DLD1 (cell line): ENCODE results near the gene RDH14.

Experiments
- in situ Hi-C: cut with HindIII; loops from 2 replicates; pipeline ENCODE4 v1.10.0; 2017; ENCODE audit warnings: low sequenced_read_pairs

The RDH14 gene

DNA sequence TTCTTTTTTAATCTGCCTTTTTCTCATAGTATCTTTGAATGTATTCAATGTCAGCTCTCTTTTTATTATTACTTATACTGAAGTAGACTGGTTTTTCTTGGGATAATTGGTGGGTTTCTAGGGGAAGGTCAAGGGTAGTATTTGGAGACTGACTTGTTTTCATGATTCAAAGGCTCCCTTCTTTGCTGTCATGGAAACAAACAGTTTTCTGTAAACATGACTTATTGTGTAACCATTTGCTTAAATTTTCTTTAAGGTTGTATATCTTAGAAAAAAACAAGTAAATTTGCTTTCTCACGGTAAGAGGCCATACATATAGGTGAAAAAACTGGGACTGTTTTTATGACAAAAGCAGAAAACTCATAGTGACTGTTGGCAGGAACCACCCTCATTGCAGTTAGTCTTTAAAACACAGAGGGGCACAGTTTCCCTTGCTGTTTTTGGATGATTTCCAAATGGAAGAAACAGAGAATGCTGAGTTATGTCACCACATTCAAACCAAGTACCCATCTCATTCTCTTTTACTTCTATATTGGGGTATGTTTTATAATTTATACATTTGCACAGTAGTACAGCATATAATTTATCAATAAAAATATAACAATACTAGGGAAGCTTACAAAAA, 5.8 kb upstream of the RDH14 start:
- in situ Hi-C loops = no loop called here

- in situ Hi-C loops = no loop called here
Measured at GRCh38 chr2:18560797-18561085, 288 bp upstream of the RDH14 start.

DNA sequence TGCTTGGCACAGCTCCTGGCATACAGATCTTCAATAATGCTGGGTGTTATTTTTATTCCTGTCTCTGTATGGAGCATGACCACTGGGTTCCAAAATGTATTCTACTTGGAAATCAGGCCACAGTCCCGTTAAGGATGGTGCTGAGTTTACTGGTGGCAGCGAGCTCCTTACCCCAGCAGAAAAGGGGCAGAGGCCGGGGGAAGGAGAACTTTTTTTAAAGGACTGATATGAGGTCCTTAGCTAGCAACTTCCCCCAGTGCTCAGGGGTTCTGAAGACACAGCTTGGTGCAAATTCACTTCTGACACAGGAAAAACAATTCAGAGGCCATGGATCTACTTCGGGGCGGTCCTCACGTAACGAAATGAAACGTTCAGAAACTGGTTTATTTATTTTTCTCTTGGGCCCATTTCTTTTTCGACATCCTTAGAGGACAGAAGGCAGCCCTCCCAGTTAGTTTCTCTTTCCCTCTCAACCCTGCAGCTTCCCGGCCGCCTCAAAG, 872 bp downstream of the RDH14 start:
- in situ Hi-C loops = no loop called here

- in situ Hi-C loops = no loop called here
Measured at GRCh38 chr2:18558458-18558857, 2.0 kb downstream of the RDH14 start.

- in situ Hi-C loops = no loop called here
Measured at GRCh38 chr2:18557121-18557520, 3.3 kb downstream of the RDH14 start.

GRCh38 chr2:18552351-18553077, 7.9 kb downstream of the RDH14 start:
- in situ Hi-C loops = no loop called here

DNA sequence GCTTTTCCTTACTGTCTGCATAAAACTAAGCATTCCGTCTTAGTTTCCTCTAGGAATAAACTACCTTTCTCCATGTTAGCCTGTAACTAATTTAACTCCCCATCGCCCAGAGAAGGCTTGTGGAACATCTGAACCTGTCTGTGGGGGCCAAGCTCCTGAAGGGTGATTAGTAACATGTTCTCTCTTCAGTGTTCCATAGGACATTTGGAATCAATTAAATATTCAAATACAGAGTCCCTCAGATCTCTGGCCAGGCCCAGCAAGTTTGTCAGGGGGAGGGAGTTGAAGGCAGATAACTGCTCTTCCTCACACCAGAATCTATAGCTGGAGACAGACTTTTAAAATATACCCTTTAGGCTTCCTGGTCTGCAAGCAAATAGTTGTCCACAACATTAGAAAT, 8.8 kb downstream of the RDH14 start:
- in situ Hi-C loops = no loop called here

- in situ Hi-C loops = no loop called here
Measured at GRCh38 chr2:18551169-18551568, 9.3 kb downstream of the RDH14 start.

GRCh38 chr2:18550433-18550832, 10.0 kb downstream of the RDH14 start:
- in situ Hi-C loops = no loop called here

DNA sequence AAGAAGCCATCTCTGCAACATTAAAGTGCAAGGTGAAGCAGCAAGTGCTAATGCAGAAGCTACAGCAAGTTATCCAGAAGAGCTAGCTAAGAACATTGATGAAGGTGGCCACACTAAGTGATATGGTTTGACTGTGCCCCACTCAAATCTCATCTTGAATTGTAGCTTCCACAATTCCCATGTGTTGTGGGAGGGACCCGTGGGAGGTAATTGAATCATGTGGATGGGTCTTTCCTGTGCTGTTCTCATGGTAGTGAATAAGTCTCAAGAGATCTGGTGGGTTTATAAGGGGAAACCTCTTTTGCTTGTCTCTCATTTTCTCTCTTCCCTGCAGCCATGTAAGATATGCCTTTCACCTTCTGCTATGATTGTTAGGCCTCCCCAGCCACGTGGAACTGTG, 11.4 kb downstream of the RDH14 start:
- in situ Hi-C loops = no loop called here

- in situ Hi-C loops = no loop called here
Measured at GRCh38 chr2:18548621-18549020, 11.8 kb downstream of the RDH14 start.

DNA sequence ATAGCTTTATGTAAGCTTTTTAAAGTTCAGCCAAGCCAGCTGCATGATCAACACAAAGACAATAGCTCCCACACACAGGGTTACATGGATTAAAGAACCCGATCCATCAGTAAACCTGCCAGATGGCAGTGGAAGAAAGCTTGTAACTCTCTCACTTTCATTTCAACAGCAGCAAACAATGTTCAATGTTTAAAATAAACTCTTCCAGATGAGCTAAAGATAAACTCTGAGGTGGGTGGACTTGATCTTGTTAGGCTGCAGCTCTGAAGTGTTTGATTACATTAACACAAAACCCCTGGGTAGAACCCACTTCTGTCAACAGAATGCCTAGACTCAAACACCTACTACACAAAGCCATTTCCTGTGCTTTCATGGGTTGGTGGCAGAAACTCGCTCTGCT, 13.9 kb downstream of the RDH14 start:
- in situ Hi-C loops = no loop called here

GRCh38 chr2:18545384-18545783, 15.1 kb downstream of the RDH14 start:
- in situ Hi-C loops = no loop called here

DNA sequence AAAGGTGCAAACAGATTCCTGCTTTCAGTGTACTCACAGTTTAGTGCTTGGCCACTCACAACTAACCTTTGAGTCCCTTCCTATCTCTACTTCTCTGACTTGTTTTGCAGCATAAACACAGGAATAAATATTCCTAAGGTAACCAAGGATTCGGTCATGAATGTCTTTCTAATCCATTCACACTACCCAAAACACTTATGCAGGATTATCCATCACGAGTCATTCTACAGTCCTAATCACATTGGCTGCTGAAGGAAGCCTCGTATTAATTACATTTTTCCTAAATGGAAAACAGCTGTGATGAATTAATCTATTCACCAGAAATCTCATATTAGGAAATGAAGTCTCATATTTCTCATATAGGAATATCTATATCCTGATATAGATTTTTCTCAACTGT, 16.3 kb downstream of the RDH14 start:
- in situ Hi-C loops = no loop called here

DNA sequence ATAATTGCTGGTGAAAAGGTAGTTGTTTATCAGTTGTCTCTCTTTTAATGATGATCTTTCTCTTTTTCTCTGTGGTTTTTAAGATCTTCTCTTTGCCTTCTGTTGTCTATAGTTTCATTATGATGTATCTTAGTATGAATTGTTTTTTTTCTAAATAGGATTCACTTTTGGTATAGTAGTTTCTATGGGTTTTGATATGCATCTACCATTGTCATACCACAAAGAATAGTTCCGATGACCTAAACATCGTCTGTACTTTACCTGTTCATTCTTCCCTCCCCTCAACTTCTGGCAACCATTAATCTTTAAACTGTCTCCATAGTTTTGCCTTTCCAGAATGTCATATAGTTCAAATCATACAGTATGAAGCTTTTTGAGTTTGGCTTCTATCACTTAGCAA, 19.6 kb downstream of the RDH14 start:
- in situ Hi-C loops = no loop called here

DNA sequence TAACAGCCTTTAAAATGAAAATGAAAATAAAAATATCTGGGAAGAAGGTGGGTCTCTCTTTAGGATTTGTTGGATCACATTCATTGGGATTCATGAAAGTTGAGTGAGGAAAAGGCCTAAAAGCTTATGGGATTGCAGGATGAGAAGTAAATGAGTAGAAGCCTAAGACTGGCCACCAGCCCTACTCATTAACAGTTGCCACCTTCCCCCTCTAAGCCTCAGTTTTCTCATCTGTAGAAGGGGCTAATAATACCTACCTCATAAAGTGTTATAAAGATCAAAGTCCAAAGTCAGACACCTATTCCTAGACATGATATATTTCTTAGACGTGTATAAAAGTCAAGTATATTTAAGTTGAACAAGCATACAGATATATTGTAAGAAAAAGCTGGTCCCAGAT, 23.8 kb downstream of the RDH14 start:
- in situ Hi-C loops = no loop called here

GRCh38 chr2:18536100-18536499, 24.4 kb downstream of the RDH14 start:
- in situ Hi-C loops = no loop called here

DNA sequence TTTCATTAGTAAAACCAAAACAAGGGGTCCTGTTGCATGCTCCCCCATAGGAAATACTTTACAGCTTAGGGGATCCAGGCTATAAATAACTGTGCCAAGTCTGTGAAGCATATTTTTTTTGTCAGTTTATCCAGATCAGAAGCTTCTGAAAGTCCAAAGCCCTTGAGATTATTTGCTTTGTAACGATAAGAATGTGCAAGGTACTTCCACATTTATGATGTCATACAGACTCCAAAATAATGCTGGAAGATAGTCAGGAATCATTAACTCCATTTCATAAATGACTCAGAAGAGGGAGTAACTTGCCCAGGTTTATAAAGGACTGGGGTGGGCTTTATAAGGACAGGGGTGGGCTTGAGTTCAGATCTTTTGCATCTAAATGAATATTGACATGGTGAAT, 29.3 kb downstream of the RDH14 start:
- in situ Hi-C loops = no loop called here

GRCh38 chr2:18527822-18528221, 32.6 kb downstream of the RDH14 start:
- in situ Hi-C loops = no loop called here

DNA sequence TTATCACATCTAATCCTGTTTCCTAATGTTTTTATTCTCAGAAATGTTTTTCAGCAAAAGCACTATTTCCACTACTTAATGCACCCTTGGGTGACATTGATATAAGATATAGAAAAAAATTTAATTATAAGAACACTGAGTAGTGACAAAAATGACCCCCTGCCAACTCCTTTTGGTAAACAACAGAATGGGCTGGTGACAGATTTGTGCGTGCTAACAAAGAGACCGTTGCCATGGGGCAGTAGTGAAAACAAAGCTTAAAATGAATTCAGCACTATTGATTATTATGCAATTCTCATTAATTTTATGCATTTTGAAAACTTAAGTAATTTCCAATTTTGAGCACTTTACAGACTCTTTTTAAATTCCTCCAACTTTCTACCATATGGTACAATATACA, 33.1 kb downstream of the RDH14 start:
- in situ Hi-C loops = no loop called here

- in situ Hi-C loops = no loop called here
Measured at GRCh38 chr2:18526429-18526828, 34.0 kb downstream of the RDH14 start.

GRCh38 chr2:18525852-18526251, 34.6 kb downstream of the RDH14 start:
- in situ Hi-C loops = no loop called here

DNA sequence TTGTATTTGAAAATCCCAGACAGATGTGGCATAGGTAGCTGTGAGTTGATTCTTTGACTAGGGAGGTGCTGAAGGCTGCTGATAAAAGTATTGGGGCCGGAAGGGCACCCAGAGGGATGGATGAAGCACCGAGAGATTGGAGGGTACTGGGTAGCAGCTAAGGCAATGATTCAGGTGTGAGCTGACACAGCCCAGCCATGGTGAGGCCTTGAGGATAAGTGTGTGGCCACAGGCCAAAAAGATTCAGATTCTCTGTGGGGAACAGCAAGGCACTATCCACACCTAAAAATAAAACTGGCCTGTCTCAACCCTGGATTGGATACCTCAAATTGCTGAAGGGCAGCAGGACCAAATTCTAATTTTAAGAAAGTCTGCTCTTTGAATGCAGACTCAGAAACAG, 35.2 kb downstream of the RDH14 start:
- in situ Hi-C loops = no loop called here
